Activated naive CD4-positive, alpha-beta T cell treated with anti-CD3 and anti-CD28 coated beads, Interleukin-2, amount 50 U/mL, for 72 hours (primary cell): ENCODE measurements around the gene COPS7A. TPM values are rescaled to one million over a fixed set of nuclear protein-coding genes. Genes with fewer than 3 reads are reported as not detected.

ENCODE experiments used
- total RNA-seq, 2 donors: library from RNA; stranded (reverse); gene quantifications; one replicate each; pipeline ENCODE4 v1.2.3, GENCODE V29; 2022

COPS7A gene
- total RNA-seq, 2 donors from 2014 or later, result 34.2 to 42.9 TPM

Other genes starting within 250 kb of the COPS7A start
- gene MRPL51, start 230.8 kb upstream of the COPS7A start, total RNA-seq, result 100 to 1,000 TPM; 305 to 440 TPM
- gene NCAPD2, start 229.9 kb upstream of the COPS7A start, total RNA-seq, result 100 to 1,000 TPM; 208 to 276 TPM
- gene GAPDH, start 189.5 kb upstream of the COPS7A start, total RNA-seq, result 1,000 to 10,000 TPM; 5,900 to 8,209 TPM
- 10 to 100 TPM; 10.3 to 16.4 TPM for gene IFFO1, start 168.0 kb upstream of the COPS7A start, total RNA-seq
- 10 to 100 TPM; 78.8 to 79.8 TPM for gene NOP2, start 155.8 kb upstream of the COPS7A start, total RNA-seq
- gene CHD4, start 116.7 kb upstream of the COPS7A start, total RNA-seq, result 100 to 1,000 TPM; 288 to 307 TPM
- gene LPAR5, start 88.1 kb upstream of the COPS7A start, total RNA-seq, result 1 to 10 TPM; 2.8 to 5.1 TPM
- 1 to 10 TPM; 2.1 to 2.8 TPM for gene ACRBP, start 76.6 kb upstream of the COPS7A start, total RNA-seq
- 10 to 100 TPM; 18.1 to 24.3 TPM for gene ING4, start 60.9 kb upstream of the COPS7A start, total RNA-seq
- 10 to 100 TPM; 77.1 to 92.6 TPM for gene ZNF384, start 34.7 kb upstream of the COPS7A start, total RNA-seq
- gene PIANP, start 23.2 kb upstream of the COPS7A start, total RNA-seq, result 1 to 10 TPM in 1 of 2 donors, not detected in 1; 1.3 TPM
- gene MLF2, start 29.1 kb downstream of the COPS7A start, total RNA-seq, result 100 to 1,000 TPM; 149 to 275 TPM
- gene PTMS, start 42.3 kb downstream of the COPS7A start, total RNA-seq, result 100 to 1,000 TPM in 1 of 2 donors, 10 to 100 TPM in 1; 76.0 to 163 TPM
- gene LAG3, start 48.5 kb downstream of the COPS7A start, total RNA-seq, result 100 to 1,000 TPM in 1 of 2 donors, 10 to 100 TPM in 1; 71.3 to 117 TPM
- gene CD4, start 65.5 kb downstream of the COPS7A start, total RNA-seq, result 100 to 1,000 TPM; 165 to 244 TPM
- under 1 TPM; 0.46 to 0.60 TPM for gene GPR162, start 97.8 kb downstream of the COPS7A start, total RNA-seq
- 1 to 10 TPM in 1 of 2 donors, under 1 TPM in 1; 0.82 to 3.0 TPM for gene P3H3, start 104.4 kb downstream of the COPS7A start, total RNA-seq
- 1 to 10 TPM in 1 of 2 donors, under 1 TPM in 1; 0.25 to 1.8 TPM for gene GNB3, start 116.9 kb downstream of the COPS7A start, total RNA-seq
- gene CDCA3, start 127.2 kb downstream of the COPS7A start, total RNA-seq, result 100 to 1,000 TPM; 110 to 147 TPM
- 100 to 1,000 TPM; 132 to 166 TPM for gene USP5, start 128.1 kb downstream of the COPS7A start, total RNA-seq
- 1,000 to 10,000 TPM in 1 of 2 donors, 100 to 1,000 TPM in 1; 694 to 1,875 TPM for gene TPI1, start 143.5 kb downstream of the COPS7A start, total RNA-seq
- 10 to 100 TPM in 1 of 2 donors, 1 to 10 TPM in 1; 1.4 to 11.7 TPM for gene SPSB2, start 149.3 kb downstream of the COPS7A start, total RNA-seq
- gene LRRC23, start 180.8 kb downstream of the COPS7A start, total RNA-seq, result 10 to 100 TPM in 1 of 2 donors, 1 to 10 TPM in 1; 4.0 to 10.7 TPM
- gene ENO2, start 190.5 kb downstream of the COPS7A start, total RNA-seq, result 100 to 1,000 TPM; 264 to 314 TPM
- 10 to 100 TPM; 29.9 to 73.5 TPM for gene ATN1, start 203.9 kb downstream of the COPS7A start, total RNA-seq
- not detected for gene RNU7-1, start 219.8 kb downstream of the COPS7A start, total RNA-seq
- 100 to 1,000 TPM; 229 to 609 TPM for gene C12orf57, start 220.0 kb downstream of the COPS7A start, total RNA-seq
- 100 to 1,000 TPM; 320 to 609 TPM for gene PTPN6, start 227.3 kb downstream of the COPS7A start, total RNA-seq
- gene PHB2, start 246.6 kb downstream of the COPS7A start, total RNA-seq, result 100 to 1,000 TPM; 387 to 423 TPM
- 10 to 100 TPM; 69.0 to 76.3 TPM for gene EMG1, start 246.9 kb downstream of the COPS7A start, total RNA-seq